ENCODE data around the gene PTGDS.

DNA sequence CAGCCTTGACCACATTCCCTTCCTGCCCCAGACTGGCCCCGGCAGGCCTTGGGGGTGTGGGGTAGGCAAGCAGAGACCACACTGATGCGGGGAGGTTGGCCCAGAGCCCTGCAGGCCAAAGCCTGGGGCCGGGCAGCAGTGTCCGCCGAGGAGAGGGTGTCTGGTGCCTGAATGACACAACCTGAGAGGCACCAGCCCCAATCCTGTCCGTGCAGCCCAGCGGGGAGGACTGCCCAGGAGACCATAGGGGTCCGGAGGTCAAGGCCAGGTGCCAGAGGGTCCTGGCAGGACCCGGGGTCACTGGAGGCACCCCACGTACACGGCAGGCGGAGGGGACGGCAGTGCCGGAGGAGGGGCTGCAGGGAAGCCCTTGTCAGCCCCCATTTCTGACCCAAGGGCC is 5.6 kb upstream of the PTGDS start:
- TF ChIP-seq, protein P1, sequence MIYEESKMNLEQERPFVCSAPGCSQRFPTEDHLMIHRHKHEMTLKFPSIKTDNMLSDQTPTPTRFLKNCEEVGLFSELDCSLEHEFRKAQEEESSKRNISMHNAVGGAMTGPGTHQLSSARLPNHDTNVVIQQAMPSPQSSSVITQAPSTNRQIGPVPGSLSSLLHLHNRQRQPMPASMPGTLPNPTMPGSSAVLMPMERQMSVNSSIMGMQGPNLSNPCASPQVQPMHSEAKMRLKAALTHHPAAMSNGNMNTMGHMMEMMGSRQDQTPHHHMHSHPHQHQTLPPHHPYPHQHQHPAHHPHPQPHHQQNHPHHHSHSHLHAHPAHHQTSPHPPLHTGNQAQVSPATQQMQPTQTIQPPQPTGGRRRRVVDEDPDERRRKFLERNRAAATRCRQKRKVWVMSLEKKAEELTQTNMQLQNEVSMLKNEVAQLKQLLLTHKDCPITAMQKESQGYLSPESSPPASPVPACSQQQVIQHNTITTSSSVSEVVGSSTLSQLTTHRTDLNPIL (CRISPR knock-in tag; IDR thresholded peaks at IDR 0.05; ENCODE audit: low read depth), result no peak
- TF ChIP-seq, protein P2, sequence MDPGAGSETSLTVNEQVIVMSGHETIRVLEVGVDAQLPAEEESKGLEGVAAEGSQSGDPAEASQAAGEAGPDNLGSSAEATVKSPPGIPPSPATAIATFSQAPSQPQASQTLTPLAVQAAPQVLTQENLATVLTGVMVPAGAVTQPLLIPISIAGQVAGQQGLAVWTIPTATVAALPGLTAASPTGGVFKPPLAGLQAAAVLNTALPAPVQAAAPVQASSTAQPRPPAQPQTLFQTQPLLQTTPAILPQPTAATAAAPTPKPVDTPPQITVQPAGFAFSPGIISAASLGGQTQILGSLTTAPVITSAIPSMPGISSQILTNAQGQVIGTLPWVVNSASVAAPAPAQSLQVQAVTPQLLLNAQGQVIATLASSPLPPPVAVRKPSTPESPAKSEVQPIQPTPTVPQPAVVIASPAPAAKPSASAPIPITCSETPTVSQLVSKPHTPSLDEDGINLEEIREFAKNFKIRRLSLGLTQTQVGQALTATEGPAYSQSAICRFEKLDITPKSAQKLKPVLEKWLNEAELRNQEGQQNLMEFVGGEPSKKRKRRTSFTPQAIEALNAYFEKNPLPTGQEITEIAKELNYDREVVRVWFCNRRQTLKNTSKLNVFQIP (CRISPR knock-in tag; IDR thresholded peaks at IDR 0.05; ENCODE audit: borderline replicate concordance, low read depth), result no peak
- TF ChIP-seq ARNTL (CRISPR knock-in tag; IDR thresholded peaks at IDR 0.05; ENCODE audit: borderline replicate concordance, low read depth) (no peak), OSR1 (CRISPR knock-in tag; IDR thresholded peaks at IDR 0.05) (no peak), TOX (CRISPR knock-in tag; IDR thresholded peaks at IDR 0.05; ENCODE audit: borderline replicate concordance) (no peak), ZFP30 (CRISPR knock-in tag; IDR thresholded peaks at IDR 0.05) (no peak), GLIS3 (CRISPR knock-in tag; IDR thresholded peaks at IDR 0.05) (no peak)
- TF ChIP-seq, protein P3, sequence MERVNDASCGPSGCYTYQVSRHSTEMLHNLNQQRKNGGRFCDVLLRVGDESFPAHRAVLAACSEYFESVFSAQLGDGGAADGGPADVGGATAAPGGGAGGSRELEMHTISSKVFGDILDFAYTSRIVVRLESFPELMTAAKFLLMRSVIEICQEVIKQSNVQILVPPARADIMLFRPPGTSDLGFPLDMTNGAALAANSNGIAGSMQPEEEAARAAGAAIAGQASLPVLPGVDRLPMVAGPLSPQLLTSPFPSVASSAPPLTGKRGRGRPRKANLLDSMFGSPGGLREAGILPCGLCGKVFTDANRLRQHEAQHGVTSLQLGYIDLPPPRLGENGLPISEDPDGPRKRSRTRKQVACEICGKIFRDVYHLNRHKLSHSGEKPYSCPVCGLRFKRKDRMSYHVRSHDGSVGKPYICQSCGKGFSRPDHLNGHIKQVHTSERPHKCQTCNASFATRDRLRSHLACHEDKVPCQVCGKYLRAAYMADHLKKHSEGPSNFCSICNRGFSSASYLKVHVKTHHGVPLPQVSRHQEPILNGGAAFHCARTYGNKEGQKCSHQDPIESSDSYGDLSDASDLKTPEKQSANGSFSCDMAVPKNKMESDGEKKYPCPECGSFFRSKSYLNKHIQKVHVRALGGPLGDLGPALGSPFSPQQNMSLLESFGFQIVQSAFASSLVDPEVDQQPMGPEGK (CRISPR knock-in tag; IDR thresholded peaks at IDR 0.05; ENCODE audit: borderline replicate concordance), result no peak

All from SK-N-SH treated with all-trans-retinoic acid at 6 μM for 48 hours (cell line).